ENCODE results near the gene PACSIN3.
"Not testable (repeated sequence)": the region's sequence is repeated elsewhere in the genome, so short reads cannot be mapped to it uniquely, and the experiment has no call there.

The PACSIN3 gene

GRCh38 chr11:47191137-47191536, 4.9 kb upstream of the PACSIN3 start:
- FAIRE-seq = not testable (repeated sequence)

GRCh38 chr11:47189100-47189834, 3.0 kb upstream of the PACSIN3 start:
- FAIRE-seq = no peak

- no peak for FAIRE-seq
These were observed 2.0 kb upstream of the PACSIN3 start for GRCh38 chr11:47188259-47188658.

GRCh38 chr11:47187723-47188122, 1.5 kb upstream of the PACSIN3 start:
- FAIRE-seq = no peak

GRCh38 chr11:47186700-47187695, 764 bp upstream of the PACSIN3 start:
- no peak for FAIRE-seq

- no peak for FAIRE-seq
These were observed 744 bp downstream of the PACSIN3 start for GRCh38 chr11:47185305-47186075.

- FAIRE-seq = no peak
These were observed 1.4 kb downstream of the PACSIN3 start for GRCh38 chr11:47184711-47185304.

GRCh38 chr11:47183969-47184368, 2.3 kb downstream of the PACSIN3 start:
- FAIRE-seq = no peak

- no peak for FAIRE-seq
These were observed 3.0 kb downstream of the PACSIN3 start for GRCh38 chr11:47183031-47183856.

- FAIRE-seq = no peak
These were observed 3.9 kb downstream of the PACSIN3 start for GRCh38 chr11:47182380-47182779.

GRCh38 chr11:47181271-47181670, 5.0 kb downstream of the PACSIN3 start:
- FAIRE-seq = no peak

- FAIRE-seq = no peak
These were observed 6.0 kb downstream of the PACSIN3 start for GRCh38 chr11:47180006-47180787.

GRCh38 chr11:47179655-47179991, 6.6 kb downstream of the PACSIN3 start:
- no peak for FAIRE-seq

- no peak for FAIRE-seq
These were observed 7.2 kb downstream of the PACSIN3 start for GRCh38 chr11:47178737-47179654.

- no peak for FAIRE-seq
These were observed 7.9 kb downstream of the PACSIN3 start for GRCh38 chr11:47178316-47178715.

- no peak for FAIRE-seq
These were observed 8.4 kb downstream of the PACSIN3 start for GRCh38 chr11:47177846-47178245.

GRCh38 chr11:47177229-47177845, 8.9 kb downstream of the PACSIN3 start:
- no peak for FAIRE-seq

GRCh38 chr11:47176328-47177228, 9.7 kb downstream of the PACSIN3 start, which contains the start of gene ARFGAP2:
ARFGAP2 (minus strand) TSS chr11:47176879; CDS start chr11:47176853, 26 bp downstream.
- no peak for FAIRE-seq
